G401 (cell line): ENCODE measurements around the gene GRIK3. TPM values are rescaled to one million over a fixed set of nuclear protein-coding genes. Genes with fewer than 3 reads are reported as not detected.
A peak's percentile ranks its signal among the peaks of the same experiment; 100 is the strongest.
"Not testable (repeated sequence)": the region's sequence is repeated elsewhere in the genome, so short reads cannot be mapped to it uniquely, and the experiment has no call there.

Experiments
- DNase-seq: peaks from one replicate; pipeline ENCODE4 v3.0.0-alpha.2; 2015; ENCODE audit warnings: low spot score
- in situ Hi-C: cut with HindIII; loops from 2 replicates; pipeline ENCODE4 v1.10.0; 2016; ENCODE audit warnings: low sequenced_read_pairs, mixed read lengths
- total RNA-seq: library from RNA; depleted of rRNA; stranded (reverse); fragments of >200 nt; shearing (Covaris generic); gene quantifications from 2 replicates; pipeline ENCODE4 v1.2.3, GENCODE V29; 2014; rRNA removed

Gene GRIK3
- not detected in 2 replicates for total RNA-seq

GRCh38 chr1:37034121-37035013 is at the start of gene GRIK3:
Gene GRIK3 (minus strand): TSS chr1:37034515. CDS start chr1:37034108, 407 bp downstream.
- in situ Hi-C loops: no loop called here
- no peak for DNase-seq

- in situ Hi-C loops: no loop called here
- DNase-seq: no peak
Observed at GRCh38 chr1:37084013-37084412, 49.7 kb upstream of the GRIK3 start.

- in situ Hi-C loops: no loop called here
- no peak for DNase-seq
Observed at GRCh38 chr1:37083603-37084002, 49.3 kb upstream of the GRIK3 start.

GRCh38 chr1:37080296-37080986 is 46.1 kb upstream of the GRIK3 start:
- DNase-seq, in situ Hi-C loops: not testable (repeated sequence)

GRCh38 chr1:37078866-37079265 is 44.6 kb upstream of the GRIK3 start:
- DNase-seq: no peak
- in situ Hi-C loops: no loop called here

DNA sequence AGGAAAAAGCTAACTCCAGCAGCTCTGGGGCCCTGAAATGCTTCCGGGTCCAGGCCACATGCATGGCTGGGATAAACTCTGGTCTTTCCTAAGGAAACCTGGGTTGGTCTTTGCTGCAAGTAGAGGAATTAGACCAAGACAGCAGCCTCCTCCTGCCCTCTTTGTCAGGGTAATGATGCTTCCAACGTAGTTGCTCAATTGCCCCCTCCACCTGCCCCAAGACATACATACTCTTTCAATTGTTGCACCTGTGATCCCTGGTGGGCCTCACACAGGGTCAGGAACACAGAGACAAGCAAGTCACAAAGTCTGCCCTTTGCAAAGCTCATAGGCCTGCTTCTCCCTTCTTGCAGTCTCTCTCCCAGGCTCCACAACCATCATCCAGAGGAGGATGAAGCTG is 41.9 kb upstream of the GRIK3 start:
- DNase-seq: no peak
- in situ Hi-C loops: no loop called here

DNA sequence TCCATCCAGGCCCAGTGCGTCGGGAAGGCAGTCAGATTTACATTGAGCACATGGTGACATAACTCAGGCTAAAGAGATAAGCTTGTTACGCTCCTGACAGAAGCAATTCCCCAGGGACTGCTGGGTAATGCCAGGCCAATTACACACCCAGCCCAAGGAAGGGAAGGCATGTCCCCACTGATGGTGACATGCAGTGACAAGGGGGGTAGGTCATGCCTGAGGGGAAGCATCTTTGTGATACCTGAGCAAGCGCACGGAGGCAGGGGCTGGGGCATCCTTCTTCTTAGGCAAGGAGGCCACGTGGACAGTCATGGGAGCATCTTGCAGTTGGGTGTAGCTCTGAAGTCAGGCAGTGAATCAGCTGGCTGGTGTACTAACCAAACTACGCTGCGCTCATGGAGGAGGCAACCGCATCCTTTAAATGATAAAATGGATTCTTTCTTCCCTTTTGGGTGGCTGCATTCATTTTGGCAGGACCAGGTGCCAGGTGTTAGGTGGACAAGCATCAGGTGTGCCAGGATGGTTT is 39.6 kb upstream of the GRIK3 start:
- in situ Hi-C loops: no loop called here
- DNase-seq: no peak

GRCh38 chr1:37073152-37073853 is 39.0 kb upstream of the GRIK3 start:
- no peak for DNase-seq
- in situ Hi-C loops: no loop called here

- no peak for DNase-seq
- in situ Hi-C loops: no loop called here
Observed at GRCh38 chr1:37071829-37072228, 37.5 kb upstream of the GRIK3 start.

GRCh38 chr1:37070126-37070525 is 35.8 kb upstream of the GRIK3 start:
- in situ Hi-C loops: no loop called here
- DNase-seq: no peak

- in situ Hi-C loops: no loop called here
- DNase-seq: no peak
Observed at GRCh38 chr1:37069406-37069805, 35.1 kb upstream of the GRIK3 start.

DNA sequence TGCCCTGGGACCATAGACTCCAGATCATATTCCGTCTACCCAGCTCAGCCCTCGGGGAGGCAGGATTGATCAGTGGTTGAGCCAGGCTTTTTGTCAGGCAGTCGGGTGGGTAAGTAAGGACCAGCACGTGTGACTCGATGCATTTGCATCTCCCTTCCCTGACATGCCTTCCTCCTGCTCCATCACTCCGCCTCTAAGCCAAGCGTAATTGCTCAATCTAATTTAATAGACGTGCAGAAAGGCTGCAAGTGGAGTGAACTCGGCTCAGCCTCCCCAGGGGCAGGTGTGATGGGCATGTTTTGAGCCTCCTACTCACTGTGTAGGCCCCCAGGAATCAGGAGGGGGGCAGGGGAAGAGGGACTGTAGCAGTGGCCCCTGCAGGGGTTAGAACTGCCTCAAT is 34.6 kb upstream of the GRIK3 start:
- in situ Hi-C loops: no loop called here
- DNase-seq: no peak

GRCh38 chr1:37068260-37068659 is 33.9 kb upstream of the GRIK3 start:
- in situ Hi-C loops: no loop called here
- DNase-seq: no peak

GRCh38 chr1:37064039-37064438 is 29.7 kb upstream of the GRIK3 start:
- DNase-seq: no peak
- in situ Hi-C loops: no loop called here

DNA sequence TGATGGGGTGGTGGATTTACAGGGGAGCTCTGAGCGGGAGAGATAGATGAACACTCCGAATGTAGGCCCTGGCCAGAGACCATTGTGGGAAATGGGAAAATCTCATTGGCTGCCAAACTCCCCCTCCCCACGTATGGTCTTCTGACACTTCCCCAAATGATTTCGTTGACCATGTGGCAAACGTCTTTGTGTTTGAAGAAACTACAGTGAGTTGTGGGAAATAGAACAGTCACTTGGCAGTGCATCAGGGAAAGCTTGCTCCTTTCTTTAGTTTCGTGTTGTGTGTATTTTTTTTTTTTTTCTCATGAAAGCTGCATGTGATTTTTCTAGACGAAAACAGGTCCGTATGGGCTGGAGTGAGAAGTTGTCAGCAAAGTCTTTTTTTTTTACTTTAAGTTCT is 25.0 kb upstream of the GRIK3 start:
- DNase-seq: no peak
- in situ Hi-C loops: no loop called here

DNA sequence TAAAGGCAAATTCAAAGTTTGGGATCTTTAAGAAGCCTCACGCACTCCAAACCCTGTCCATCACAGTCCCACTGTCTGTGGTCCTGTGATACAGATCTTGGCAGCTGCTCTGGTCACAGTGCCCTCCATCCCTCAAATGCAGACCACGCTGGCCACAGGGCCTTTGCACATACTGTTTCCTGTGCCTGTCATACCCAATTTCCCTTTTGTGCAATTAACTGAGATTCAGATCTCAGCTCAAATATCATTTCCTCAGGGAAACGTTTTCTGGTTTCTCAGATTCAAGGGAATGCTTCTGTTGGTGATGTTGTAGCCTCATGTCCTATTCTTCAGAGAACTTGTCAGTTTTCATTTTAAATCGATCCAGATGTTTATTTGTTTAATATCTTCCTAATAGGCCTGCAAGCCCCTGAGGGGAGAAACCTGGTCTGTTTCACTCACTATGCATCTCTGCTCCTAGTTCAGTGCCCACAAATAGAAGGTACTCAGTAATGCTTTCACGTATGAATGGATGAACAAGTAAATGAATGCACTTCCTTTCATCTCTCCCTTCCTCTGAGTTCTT is 24.2 kb upstream of the GRIK3 start:
- in situ Hi-C loops: no loop called here
- no peak for DNase-seq

DNA sequence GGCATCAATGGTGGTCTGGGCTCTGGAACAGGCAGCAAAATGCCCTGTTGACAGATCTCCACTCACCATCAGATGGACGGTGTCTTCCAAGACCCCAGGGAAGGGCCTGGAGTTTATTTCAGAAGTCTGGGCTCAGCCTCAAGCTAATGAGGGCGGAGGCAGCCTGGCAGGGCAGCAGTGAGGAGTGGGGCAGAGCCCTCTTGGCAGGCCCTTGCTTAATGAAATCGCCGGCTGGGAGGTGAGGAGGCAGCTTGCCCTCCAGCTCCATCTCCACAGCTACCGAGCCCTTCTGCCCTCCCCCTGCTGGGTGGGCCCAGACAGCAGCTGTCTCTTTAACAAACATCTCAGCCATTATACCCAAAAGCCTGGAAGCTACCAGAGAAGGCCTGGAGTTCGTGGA is 22.0 kb upstream of the GRIK3 start:
- DNase-seq: peak; percentile 57
- in situ Hi-C loops: no loop called here

DNA sequence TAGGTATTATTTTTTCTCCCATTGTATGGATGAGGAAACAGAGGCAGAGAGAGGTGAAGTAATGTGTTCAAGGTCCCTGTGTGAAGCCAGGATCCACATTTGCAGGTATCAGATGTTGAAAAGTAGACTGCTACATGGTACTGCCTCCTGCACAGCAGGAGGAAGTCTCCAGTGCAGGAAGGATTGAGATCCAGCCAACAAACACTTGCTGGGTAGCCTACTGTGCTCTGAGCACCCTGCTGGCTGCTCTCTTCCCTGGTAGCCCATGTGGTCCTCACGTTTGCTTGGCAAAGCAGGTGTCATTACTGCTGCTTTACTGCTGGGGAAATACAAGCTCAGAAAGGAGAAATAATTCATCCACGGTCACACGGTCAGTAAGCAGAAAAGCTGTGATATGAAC is 21.3 kb upstream of the GRIK3 start:
- DNase-seq: no peak
- in situ Hi-C loops: no loop called here

DNA sequence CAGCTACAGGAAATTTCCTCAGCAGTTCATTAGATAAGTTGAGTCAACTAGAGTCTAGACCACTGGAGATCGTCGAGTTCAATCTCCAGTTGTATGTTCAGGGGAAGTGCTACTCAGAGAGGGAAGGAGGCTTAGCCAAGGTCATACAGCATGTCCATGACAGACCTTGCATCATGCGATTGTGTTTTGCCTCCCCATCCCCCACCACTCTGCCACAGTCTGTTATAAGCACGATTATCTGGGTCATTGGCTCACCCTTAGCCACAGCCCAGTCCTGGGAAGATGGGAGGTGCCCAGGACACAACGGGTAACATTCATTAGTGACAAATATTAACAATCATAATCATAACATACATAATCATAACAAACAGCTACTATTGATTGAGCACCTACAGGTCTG is 18.9 kb upstream of the GRIK3 start:
- in situ Hi-C loops: no loop called here

More for the DNA sequence above, 18.9 kb upstream of the GRIK3 start:
- DNase-seq: no peak
